Stimulated activated CD4-positive, alpha-beta T cell treated with anti-CD3 and anti-CD28 coated beads, Interleukin-1b, Interleukin-23, amount 100 ng/mL, for 48 hours (primary cell): ENCODE results near the gene MMP15.
"Not testable (repeated sequence)": the region's sequence is repeated elsewhere in the genome, so short reads cannot be mapped to it uniquely, and the experiment has no call there.

Source experiments
- DNase-seq: peaks from one replicate; pipeline ENCODE4 v3.0.0-alpha.2; 2020

The MMP15 gene

GRCh38 chr16:58094026-58094425 is 68.5 kb downstream of the MMP15 start:
- DNase-seq: no peak

- no peak for DNase-seq
Measured at GRCh38 chr16:58094791-58095574, 69.4 kb downstream of the MMP15 start.

DNA sequence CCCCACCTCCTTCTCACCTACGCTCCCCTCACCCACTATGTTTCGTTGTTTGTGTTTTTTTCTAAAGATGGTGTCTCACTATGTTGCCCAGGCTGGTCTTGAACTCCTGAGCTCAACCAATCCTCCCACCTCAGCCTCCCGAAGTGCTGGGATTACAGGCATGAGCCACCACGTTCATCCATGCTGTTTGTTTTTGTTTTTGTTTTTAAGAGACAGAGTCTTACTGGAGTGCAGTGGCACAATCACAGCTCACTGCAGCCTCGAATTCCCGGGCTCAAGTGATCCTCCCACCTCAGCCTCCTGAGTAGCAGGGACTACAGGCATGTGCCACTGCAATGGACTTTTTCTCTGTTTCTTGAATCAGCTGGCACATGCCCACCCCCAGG is 70.0 kb downstream of the MMP15 start:
- DNase-seq: not testable (repeated sequence)

GRCh38 chr16:58096249-58096648 is 70.7 kb downstream of the MMP15 start:
- no peak for DNase-seq
